T-helper 2 cell treated with Interferon-gamma antibody and Interleukin-4, amounts not matched to agents 100 ng/mL and 5 ng/mL, for 36 hours (primary cell): ENCODE measurements around the gene RAC2. TPM values are rescaled to one million over a fixed set of nuclear protein-coding genes. Genes with fewer than 3 reads are reported as not detected.

Experiments used
- intact Hi-C: fragments of 100-400 bp; cut with micrococcal nuclease; formaldehyde crosslinking; loops from one replicate; pipeline ENCODE4 v1.15.1; 2023
- total RNA-seq: library from RNA; stranded (reverse); gene quantifications from 2 replicates; pipeline ENCODE4 v1.2.3, GENCODE V29; 2022

RAC2 gene
- total RNA-seq, 1 donor from 2014 or later: 806 TPM

- intact Hi-C loops: loop anchor here (5.0 to 10.0 kb wide), 3 partner anchors 150 to 340 kb away; no protein-coding TSS in a partner anchor
These were observed 49.3 kb downstream of the RAC2 start for GRCh38 chr22:37194750-37195149.

- intact Hi-C loops: loop anchor here (10.0 kb wide), 2 partner anchors 149 to 339 kb away; no protein-coding TSS in a partner anchor
These were observed 50.4 kb downstream of the RAC2 start for GRCh38 chr22:37193629-37194191.

GRCh38 chr22:37192741-37193140, 51.3 kb downstream of the RAC2 start:
- intact Hi-C loops: loop anchor here (10.0 kb wide), 2 partner anchors 148 to 338 kb away; no protein-coding TSS in a partner anchor

GRCh38 chr22:37192204-37192603, 51.9 kb downstream of the RAC2 start:
- intact Hi-C loops: loop anchor here (10.0 kb wide), 2 partner anchors 147 to 337 kb away; no protein-coding TSS in a partner anchor

GRCh38 chr22:37190262-37190780, 53.7 kb downstream of the RAC2 start:
- intact Hi-C loops: loop anchor here (10.0 kb wide), 2 partner anchors 146 to 336 kb away; no protein-coding TSS in a partner anchor

GRCh38 chr22:37188901-37189466, 55.1 kb downstream of the RAC2 start:
- intact Hi-C loops: no loop called here

GRCh38 chr22:37187891-37188761, 55.9 kb downstream of the RAC2 start, which contains the start of gene C1QTNF6:
Gene C1QTNF6, minus strand, starts transcription at chr22:37188247. Its CDS starts 34 bp downstream, at chr22:37188213.
- intact Hi-C loops: no loop called here

DNA sequence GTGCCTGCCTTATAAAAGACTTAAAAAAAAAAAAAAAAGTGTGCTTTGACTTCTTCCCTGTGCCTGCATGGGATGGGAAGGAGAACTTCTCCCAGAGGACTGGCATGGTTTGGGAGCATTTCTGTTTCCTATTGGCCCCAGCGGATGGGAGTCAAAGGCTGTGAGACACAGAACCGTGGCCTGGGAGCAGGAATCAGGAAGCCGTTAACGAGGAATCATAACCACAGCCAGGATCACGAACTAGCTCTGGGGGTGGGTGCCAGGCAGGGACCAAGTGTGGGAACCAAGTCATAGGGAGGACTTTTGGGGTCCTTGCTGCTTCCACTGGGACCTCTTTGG, 56.5 kb downstream of the RAC2 start:
- intact Hi-C loops: no loop called here

DNA sequence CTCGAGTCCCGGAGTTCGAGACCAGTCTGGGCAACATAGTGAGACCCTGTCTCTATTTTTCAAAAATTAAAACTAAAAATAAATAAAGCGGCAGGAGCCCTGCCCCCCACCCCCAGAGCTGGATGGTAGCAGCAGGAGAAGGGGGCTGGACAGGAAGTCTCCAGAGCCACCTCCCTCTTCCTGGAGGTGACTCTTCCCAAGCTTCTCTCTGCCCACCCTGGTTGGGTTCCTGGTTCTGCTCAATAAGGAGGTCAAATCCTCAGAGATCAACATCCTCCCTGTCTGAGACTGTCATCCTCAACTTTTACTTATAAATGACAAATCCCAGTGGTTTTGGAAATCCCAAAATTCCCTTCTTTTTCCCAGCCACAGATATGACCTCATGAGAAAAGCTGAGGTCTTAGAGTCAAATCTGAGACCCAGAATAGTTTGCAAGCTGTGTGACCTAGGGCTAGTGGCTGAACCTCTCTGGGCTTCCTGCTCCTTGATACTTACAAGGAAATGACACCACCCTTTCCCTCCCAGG, 57.0 kb downstream of the RAC2 start:
- intact Hi-C loops: no loop called here

- intact Hi-C loops: no loop called here
These were observed 57.7 kb downstream of the RAC2 start for GRCh38 chr22:37186228-37186996.

DNA sequence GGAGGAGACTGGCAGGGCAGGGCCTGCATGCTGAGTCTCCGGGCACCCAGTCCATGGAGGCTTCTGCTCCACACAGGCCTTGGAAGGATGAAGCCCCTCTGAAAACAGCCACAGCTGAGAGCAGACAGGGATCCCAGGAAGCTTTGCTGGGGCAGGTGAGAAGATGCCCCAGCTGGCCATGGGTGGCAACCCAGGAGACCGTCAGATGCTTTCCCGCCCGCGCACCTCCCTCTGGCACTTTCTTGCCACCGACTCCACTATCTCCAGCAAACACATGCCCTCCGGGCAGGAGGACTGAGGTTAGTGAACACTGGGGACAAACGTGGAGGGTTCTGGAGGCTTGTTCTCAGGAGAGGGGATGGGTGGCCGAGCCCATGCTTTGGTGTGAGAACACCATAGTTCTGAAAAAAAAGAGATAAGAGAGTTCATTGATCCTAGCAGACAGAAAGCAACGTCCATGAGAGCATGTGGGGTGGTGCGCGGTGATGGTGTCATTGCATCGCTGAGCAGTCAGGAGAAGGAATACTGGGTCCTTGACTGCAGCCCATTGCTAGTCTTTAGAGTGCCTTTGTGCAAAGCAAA, 58.3 kb downstream of the RAC2 start:
- intact Hi-C loops: no loop called here

GRCh38 chr22:37184816-37185541, 59.1 kb downstream of the RAC2 start:
- intact Hi-C loops: no loop called here

- intact Hi-C loops: no loop called here
These were observed 59.7 kb downstream of the RAC2 start for GRCh38 chr22:37184380-37184755.

- intact Hi-C loops: no loop called here
These were observed 60.4 kb downstream of the RAC2 start for GRCh38 chr22:37183432-37184379.

- intact Hi-C loops: no loop called here
These were observed 61.2 kb downstream of the RAC2 start for GRCh38 chr22:37182949-37183245.

- intact Hi-C loops: no loop called here
These were observed 61.7 kb downstream of the RAC2 start for GRCh38 chr22:37182101-37182948.

DNA sequence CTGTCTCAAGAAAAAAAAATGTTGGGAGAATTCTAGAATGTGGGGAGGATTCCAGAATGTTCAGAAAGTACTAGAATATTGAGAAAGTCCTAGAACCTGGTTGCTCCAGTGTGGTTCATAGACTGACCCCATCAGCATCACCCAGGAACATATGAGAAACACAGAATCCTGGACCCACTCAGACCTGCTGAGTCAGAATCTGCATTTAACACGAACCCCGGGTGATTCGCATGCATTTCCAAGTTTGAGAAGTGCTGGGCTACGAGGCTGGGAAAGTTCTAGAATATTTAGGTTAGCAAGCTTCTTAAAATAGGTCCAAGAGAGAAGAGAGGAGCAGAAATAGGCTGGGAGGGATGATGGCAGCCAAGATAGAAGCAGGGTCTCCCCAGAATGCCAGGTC, 62.4 kb downstream of the RAC2 start:
- intact Hi-C loops: no loop called here
